Amniotic stem cell (primary cell): ENCODE data around the gene SMARCA5.

Experiments used
- DNase-seq: peaks from one replicate; lab custom pipeline; 2025; lab: John Stamatoyannopoulos, UW

SMARCA5 gene

DNA sequence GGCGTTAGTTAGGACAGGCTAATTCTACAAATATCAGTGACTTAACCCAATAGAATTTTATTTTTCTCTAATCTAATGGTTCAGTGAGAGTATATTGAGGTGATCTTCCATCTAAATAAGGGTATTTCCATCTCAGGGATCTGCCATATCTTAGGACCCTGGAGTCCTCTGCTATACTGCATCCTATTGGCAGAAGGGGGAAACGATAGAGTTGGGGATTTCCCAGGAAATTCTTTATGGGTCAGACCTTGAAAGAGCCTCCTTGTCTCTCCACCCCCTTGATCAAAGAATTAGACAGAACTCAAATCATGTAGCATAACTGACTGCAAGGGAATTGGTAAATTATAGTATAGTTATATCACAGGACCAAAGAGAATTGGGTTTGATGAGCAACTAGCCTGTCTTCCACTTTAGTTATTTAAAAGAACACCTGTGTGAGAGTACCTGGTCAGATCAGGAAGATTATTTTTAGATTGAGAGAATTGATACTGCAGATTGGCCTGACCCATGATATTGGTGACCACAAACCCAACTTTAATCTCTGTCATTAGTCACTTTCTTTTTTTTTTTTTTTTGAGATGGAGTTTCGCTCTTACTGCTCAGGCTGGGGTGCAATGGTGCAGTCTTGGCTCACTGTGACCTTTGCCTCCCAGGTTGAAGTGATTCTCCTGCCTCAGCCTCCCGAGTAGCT, 25.6 kb downstream of the SMARCA5 start:
- DNase-seq, result no peak

DNA sequence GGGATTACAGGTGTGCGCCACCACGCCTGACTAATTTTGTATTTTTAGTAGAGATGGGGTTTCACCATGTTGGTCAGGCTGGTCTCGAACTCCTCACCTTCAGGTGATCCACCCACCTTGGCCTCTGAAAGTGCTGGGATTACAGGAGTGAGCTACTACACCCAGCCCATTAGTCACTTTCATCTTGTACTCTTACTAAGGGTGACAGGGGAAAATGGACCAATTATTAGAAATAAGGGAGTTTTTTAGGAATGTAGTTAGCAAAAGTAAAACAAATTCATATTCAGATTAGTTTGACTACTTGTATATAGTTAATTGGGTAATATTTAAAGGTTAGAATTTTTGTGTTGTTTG, 26.1 kb downstream of the SMARCA5 start:
- DNase-seq, result no peak

DNA sequence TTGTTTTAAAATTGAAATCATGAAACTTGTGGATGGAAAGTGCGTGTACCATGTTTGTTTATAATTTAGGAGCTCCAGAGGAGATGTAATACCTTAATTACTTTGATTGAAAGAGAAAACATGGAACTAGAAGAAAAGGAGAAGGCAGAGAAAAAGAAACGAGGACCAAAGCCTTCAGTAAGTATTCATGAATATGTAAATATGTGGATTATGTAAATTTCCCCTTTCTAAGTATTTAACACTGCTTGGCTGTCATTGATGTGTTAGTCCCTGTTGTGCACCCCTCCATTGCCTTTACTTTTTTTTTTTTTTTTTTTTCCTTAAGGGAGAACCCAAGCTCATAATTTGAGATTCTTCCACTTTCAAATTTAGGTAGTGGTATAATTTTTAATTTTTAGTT, 36.4 kb downstream of the SMARCA5 start:
- DNase-seq, result no peak

DNA sequence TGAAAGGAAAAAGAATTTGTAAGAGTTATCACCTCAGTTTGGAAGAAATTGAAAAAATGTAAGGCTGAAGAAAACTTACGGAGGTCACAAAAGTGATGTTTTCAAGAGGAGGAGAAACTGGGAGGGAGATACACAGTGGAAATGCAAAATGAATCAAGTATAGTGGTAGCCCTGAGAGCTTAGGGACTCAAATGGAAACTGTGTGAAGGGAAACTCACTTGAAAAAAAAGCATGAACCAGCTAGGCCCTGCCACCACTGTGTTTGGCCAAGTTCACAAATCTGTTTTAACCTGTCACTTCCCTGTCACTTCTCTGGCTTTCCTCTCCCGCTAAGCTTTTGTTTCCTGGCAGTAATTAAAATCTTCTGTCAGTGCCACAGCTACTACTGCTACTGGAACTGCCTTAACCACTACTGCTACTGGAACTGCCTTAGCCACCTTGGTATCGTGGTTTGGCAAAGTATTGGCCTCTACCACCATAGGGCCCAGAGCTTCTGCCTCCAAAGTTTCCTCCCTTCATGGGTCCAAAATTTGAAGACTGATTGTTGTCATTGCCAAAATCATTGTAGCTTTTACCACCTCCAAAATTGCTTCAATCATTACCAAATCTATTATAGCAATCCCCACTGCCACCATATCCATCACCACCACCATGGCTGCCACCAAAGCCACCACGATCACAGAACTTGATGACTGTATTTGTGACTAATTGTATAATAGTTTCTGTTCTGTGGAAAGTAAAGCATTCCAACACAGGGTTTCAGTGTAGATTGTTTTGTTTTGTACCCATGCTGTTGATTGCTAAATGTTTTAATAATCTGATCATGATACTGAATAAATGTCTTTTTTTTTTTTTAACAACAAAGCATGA, 41.5 kb downstream of the SMARCA5 start:
- no peak for DNase-seq

DNA sequence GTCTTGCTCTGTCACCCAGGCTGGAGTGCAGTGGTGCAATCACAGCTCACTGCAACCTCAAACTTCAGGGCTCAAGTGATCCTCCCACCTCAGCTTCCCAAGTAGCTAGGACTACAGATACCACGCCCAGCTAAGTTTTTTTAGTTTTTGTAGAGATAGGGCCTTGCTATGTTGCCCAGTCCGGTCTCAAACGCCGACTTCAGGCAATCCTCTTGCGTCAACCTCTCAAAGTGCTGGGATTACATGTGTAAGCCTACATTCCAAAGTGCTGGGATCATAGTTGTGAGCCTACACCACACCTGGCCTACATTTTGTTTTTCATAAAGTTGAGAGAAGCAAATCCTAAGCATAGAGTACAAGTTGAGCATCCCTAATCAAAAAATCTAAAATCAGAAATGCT, 42.2 kb downstream of the SMARCA5 start:
- no peak for DNase-seq

DNA sequence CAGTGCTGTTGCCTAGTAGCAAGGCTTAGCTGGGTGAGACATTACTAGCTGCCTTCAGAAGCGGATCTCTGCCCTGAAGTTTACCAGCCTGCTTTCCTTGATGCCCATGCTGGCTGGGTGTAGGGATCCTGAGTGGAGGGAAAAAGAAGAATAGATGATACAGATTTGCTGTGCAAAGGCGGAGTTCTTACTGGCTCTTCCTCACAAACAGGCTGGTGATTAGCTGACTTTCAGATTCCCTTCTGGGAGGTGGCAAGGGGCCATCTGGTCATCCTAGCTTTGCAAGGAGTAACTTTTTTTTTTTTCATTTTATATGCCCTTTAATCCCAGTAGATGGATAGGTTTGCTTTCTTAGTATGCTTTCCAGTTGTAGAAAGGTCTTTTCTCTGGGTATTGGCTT, 44.8 kb downstream of the SMARCA5 start:
- DNase-seq, result no peak

DNA sequence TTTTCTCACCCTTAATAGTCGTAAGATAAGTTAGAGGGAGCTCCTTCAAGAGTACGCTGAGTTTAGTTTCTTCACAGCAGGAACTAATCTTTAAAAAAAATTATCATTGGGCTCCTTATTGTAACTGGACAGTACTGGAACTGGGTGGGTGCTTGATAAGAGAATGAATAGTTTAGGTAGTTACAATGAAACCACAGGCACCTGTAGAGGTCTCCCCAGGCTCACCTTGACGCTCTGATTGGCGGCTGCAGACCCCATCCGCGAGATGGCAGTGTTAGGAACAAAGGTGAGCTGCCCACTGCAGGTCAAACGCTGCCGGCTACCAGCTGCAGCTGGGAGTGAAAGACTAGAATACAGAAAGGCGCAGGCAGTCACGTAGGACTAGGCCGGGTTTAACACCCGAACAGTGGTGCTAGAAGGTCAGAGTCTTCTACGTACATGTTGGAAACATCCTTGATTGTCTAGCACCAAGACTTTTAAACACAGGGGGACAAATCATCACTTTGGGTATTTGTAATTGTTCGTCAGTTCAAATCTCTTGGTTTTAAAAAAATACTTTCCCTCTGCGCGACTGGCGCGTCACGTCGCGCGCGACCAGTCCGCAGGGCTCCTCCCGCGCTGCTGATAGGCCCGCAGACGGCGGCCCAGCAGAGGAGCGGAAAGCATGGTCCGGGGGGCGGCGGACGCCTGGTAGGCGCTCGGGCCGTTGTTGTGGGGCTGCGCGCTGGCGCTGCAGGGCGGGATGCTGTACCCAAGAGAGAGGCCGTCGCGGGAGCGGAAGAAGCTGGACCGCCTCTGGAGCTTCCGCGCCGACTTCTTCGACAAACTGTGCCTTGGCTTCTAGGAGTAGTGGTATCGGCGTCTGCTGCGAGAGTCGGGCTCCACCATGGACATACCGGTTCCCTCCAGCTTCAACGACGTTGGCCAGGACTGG, 45.6 kb downstream of the SMARCA5 start:
- no peak for DNase-seq

DNA sequence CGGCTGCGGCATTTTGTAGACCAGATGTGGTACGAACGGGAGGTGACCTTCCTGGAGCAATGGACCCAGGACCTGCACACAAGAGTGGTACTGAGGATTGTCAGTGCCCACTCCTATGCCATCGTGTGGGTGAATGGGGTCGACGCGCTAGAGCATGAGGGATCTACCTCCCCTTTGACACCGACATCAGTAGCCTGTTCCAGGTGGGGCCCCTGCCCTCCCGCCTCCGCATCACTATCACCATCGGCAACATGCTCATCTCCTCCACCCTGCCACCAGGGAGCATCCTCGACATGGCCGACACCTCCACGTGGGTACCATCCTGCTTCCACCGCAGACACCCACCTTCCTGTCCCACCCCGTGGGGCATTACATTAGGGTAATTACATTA, 46.2 kb downstream of the SMARCA5 start:
- DNase-seq, result no peak

DNA sequence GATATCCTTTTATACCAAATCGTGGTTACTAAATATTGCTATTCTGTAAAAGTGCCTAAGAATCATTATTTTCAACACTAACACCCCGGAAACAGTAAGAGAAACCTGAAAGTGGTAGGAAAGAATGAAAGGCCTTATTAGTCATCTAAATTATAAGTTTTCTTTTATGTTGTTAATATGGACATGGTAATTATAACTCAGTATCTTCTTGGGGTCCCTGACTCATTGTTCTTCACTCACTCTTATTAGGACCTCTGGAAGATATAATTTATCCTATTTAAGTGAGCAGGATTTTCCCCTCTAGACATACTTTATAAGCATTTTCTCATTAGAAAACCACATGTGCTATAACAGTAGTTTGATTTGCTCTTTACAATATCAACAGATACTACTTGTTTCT, 51.0 kb downstream of the SMARCA5 start:
- DNase-seq, result no peak

DNA sequence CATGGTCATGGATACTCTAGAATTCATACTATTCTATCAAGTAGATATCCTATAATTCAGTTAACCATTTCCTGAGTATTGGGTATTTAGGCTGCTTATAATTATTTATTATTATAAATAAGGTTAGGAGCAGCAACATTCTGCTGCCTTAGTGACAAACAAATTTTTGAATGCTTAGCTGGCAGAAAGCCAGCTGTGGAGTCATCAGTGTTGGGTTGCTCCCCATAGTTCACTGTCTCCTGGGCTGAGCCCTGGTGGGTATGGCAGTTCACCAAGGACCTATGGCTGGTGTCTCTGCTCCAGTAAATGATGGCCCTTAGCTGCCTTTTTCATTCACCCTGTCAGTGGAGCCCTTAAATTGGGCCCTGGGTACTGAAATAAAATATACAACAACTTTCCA, 61.8 kb downstream of the SMARCA5 start:
- no peak for DNase-seq

DNA sequence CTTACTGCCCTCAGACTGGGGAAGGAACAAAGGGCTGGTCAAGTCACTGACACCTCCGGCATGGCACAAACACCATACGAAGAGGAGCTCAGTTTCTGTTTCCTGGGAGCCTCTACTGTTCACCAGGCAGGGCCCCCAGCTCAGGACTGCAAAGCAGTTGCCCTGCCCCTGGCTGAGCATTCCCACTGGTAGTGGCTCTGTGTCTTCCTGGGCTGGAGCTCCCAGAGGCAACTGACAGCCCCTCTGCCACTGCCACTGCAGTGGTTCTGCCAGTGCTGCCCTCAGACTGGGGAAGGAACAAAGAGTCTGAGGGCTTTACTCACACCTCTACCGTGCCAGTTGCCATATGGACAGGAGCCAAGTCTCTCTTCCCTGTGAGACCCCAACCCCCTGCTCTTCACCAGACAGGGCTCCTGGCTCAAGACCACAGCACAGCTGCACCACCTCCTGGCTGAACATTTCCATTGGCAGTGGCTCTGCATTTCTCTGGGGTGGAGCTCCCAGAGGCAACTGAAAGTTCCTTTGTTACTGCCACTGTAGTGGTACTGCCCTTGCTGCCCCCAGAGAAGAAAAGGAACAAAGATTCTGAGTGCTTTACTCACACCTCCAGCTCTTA, 67.9 kb downstream of the SMARCA5 start:
- DNase-seq, result no peak

DNA sequence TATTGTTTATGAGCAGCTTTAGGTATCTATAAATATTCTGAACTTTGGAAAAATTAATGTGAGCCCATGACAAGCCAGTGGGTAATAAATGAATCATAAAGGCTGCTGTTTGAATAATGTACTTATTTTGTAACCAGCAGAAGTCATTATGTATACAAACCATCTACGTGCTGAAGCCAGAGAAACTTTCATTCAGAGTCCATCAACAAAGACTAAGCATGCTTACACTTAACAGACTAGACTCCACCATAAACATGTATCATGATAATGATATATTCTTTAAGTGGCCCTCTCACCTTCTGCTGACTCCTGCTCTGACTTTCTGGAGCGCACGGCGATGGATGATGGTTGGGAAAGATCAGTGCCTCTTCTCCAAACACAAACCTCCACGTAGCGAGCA, 72.0 kb downstream of the SMARCA5 start:
- no peak for DNase-seq

DNA sequence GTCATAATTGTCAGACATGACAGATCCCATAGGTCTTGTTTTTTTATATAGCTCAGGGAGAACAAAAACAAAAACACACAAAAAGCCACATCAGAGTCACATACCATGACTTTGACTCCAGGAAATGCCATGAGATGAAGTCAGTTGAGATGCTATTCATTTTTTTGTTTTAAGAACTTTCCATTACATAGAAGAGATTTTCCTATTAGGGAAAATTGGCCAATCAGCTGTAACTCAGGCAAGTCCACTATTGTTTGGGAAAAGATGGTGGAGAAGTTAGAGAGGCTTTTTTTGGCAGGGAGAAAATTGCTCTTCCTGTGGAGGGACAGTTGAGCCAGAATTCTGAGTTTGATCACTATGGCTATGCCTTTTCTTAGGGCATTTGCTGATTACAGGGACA, 72.6 kb downstream of the SMARCA5 start:
- DNase-seq, result peak; percentile 51

DNA sequence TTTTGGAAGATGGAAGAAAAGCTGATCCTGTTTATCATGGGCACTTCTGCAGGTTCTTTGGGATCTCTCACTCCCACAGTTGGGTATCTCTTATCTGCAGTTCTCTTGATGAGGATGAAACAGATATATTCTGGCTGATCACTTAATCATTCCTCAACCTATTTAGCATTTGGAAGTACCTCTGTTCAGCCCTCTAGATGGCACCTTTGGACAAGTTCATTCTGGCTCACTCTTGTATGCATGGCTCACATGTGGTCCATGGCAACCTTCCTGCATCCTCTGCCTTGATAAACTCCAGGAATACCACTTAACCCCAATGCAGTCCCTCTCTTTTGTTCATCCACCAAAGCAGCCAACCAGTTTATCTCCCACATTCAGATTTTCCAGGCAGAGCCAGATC, 74.2 kb downstream of the SMARCA5 start:
- DNase-seq, result no peak

DNA sequence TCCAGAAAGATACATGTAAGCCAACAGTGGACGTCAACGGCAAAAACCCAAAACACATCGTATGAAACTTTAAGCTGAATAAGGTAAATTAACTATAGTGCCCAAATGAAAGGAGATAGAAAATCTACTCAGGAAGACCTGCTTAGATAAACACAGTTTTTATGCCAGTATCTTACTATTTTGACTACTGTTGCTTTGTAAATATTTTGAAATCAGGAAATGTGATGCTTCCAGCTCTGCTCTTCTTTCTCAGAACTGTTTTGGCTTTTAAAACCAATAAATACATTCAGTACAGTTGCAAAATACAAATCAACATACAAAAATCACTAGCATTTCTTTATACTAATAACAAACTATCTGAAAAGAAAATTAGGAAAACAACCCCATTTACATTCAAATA, 83.8 kb downstream of the SMARCA5 start:
- DNase-seq, result no peak

DNA sequence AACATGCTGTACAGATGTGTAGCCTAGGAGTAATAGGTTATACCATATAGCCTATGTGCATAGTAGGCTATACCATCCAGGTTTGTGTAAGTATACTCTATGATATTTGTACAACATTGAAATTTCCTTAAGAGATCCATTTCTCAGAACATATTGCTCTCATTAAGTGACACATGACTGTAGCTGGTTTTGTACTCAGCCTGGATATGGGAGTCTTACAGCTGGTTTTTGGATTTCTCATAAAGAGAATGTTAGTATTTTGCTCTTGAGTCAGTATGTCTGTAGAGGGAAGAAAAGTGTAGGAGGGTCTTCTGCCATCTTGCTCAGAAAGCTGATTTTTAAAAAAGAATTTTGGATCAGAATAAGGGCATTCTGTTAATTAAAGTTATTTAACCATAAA, 85.3 kb downstream of the SMARCA5 start:
- no peak for DNase-seq

DNA sequence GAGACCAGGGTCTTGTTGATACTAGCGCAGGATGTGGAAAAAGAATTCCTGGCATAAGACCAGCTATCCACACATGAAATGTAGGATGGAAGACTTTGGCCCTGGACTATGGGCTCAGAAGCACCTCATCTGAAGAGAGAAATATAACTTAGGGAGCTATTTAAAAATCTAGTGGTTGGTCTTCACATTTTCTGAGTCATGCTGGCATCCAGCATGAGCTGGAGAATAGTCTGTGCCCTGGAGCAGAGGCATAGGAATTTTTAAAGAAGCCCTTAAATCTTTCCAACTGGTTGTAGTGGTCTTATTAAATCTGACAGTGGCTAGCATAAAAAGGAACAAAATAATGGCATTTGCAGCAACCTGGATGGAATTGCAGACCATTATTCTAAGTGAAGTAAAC, 86.3 kb downstream of the SMARCA5 start:
- DNase-seq, result no peak

DNA sequence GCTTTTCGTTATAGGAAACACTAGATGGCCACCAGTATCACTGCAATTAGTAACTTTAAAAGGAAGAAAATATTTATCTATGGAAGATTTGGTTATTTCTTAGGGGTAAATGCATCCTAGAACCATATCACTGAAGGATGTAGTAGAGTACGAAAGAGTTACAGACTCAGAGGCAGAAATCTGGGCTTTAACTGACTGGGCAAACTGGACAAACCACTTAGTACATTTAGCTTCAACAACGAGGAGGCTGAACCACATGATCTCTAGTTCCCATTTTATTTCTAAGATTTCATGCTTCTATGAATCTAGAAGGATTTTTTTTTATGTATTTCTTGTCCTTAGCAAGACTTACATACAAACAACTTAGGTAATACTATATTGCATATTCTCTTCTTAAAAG, 93.0 kb downstream of the SMARCA5 start:
- DNase-seq, result no peak
